HL-60 (cell line): ENCODE data around the gene HOMEZ.

Experiments
- CTCF ChIP-seq: IDR thresholded peaks from one replicate; pipeline ENCODE4 v1.5.1; 2011; ENCODE audit warnings: low read length, control low read depth, inconsistent platforms; ENCODE audit not compliant: insufficient read depth
- GABPA ChIP-seq: IDR thresholded peaks from 2 replicates; pipeline ENCODE4 v1.6.1; 2012; ENCODE audit warnings: low read depth
- POLR2AphosphoS5 ChIP-seq: IDR thresholded peaks from 2 replicates; pipeline ENCODE4 v1.6.1; 2012; ENCODE audit warnings: low read depth
- REST ChIP-seq: IDR thresholded peaks from 2 replicates; pipeline ENCODE4 v1.6.1; 2012; ENCODE audit warnings: low read depth; ENCODE audit not compliant: insufficient replicate concordance
- SPI1 ChIP-seq: IDR thresholded peaks from 2 replicates; pipeline ENCODE4 v1.6.1; 2012; ENCODE audit warnings: low read depth, mild to moderate bottlenecking, borderline replicate concordance

- TF ChIP-seq SPI1 (no peak), CTCF (no peak), GABPA (no peak), POLR2AphosphoS5 (no peak), REST (no peak)
These were observed 38.0 kb upstream of the HOMEZ start for GRCh38 chr14:23323838-23324454.
